ENCODE measurements around the gene PPP1R7.

DNA sequence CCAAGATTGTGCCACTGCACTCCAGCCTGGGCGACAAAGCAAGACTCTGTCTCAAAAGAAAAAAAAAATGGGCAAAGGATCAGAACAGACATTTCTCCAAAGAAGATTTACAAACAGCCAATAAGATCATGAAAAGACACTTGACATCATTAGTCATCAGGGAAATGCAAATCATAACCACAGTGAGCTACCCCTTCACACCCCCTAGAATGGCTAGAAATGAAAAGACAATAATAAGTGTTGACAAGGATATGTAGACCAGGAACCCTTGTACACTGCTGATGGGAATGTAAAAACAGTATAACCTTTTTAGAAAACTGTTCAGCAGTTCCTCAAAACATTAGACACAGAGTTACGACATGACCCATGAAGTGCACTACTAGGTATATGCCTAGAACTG lies 29.8 kb upstream of the PPP1R7 start:
- TF ChIP-seq POLR2A (IDR thresholded peaks at IDR 0.05; ENCODE audit: low read length) (no peak), GATA1 (IDR thresholded peaks at IDR 0.05; ENCODE audit: low read depth, low read length) (no peak)

All from erythroblast (primary cell).